ENCODE data around the gene EVX2.

Gene EVX2

DNA sequence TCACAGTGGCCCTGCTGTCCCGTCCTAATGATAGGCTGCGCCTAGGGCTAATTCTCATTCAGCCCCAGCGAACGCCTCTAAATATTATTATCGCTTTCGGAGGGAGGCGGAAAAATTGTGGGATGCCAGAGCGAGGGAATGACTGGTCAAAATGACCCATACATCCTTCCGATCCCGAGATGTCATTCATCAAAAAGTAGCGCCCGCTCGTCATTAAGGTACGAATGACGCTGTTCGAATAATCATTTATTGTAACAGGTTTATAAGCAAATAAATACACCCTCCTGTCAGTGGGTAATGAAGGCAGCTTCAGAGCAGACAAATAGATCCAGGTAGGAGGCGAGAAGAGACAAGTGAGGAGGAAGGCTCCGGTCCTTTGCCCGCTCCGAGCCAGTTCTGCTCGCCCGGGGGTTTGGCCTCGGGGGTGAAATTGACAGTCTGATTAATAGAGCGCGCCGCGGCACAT is at the start of gene EVX2:
TSS of gene EVX2 (minus strand) at position 167 of the 466 bp plus-strand sequence. CDS start 186 bp downstream, outside the sequence.
- TF ChIP-seq, protein P1, sequence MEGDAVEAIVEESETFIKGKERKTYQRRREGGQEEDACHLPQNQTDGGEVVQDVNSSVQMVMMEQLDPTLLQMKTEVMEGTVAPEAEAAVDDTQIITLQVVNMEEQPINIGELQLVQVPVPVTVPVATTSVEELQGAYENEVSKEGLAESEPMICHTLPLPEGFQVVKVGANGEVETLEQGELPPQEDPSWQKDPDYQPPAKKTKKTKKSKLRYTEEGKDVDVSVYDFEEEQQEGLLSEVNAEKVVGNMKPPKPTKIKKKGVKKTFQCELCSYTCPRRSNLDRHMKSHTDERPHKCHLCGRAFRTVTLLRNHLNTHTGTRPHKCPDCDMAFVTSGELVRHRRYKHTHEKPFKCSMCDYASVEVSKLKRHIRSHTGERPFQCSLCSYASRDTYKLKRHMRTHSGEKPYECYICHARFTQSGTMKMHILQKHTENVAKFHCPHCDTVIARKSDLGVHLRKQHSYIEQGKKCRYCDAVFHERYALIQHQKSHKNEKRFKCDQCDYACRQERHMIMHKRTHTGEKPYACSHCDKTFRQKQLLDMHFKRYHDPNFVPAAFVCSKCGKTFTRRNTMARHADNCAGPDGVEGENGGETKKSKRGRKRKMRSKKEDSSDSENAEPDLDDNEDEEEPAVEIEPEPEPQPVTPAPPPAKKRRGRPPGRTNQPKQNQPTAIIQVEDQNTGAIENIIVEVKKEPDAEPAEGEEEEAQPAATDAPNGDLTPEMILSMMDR (IDR thresholded peaks at IDR 0.05; ENCODE audit: insufficient read depth, low read depth, low read length, missing control alignments): no peak
- H3K4me3 ChIP-seq (ENCODE audit: low read length): no peak within 1 kb of the TSS
- no peak for DNase-seq (ENCODE audit: low read depth)

DNA sequence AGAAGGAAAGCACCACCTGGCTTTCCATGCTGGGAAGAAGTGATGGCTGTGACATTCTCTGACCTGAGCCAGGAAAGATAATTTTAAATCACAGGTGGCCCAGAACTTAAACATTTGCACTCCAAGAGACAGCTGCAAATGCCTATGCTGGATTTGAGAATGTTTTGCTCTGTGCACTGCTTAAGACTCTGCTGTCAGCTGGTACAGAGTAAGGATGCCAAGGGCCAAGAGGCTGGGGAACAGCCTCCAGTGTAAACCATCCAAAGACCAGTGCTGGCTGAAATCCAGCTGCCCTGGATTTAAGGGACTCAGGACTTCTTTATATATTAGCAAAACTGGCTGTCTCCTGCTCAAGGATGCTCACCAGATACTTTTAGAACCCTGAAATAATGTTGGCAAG is 49.6 kb upstream of the EVX2 start:
- H3K4me3 ChIP-seq (ENCODE audit: low read length): no peak overlapping the region
- no peak for DNase-seq (ENCODE audit: low read depth)
- TF ChIP-seq, protein P1 (IDR thresholded peaks at IDR 0.05; ENCODE audit: insufficient read depth, low read depth, low read length, missing control alignments): no peak

DNA sequence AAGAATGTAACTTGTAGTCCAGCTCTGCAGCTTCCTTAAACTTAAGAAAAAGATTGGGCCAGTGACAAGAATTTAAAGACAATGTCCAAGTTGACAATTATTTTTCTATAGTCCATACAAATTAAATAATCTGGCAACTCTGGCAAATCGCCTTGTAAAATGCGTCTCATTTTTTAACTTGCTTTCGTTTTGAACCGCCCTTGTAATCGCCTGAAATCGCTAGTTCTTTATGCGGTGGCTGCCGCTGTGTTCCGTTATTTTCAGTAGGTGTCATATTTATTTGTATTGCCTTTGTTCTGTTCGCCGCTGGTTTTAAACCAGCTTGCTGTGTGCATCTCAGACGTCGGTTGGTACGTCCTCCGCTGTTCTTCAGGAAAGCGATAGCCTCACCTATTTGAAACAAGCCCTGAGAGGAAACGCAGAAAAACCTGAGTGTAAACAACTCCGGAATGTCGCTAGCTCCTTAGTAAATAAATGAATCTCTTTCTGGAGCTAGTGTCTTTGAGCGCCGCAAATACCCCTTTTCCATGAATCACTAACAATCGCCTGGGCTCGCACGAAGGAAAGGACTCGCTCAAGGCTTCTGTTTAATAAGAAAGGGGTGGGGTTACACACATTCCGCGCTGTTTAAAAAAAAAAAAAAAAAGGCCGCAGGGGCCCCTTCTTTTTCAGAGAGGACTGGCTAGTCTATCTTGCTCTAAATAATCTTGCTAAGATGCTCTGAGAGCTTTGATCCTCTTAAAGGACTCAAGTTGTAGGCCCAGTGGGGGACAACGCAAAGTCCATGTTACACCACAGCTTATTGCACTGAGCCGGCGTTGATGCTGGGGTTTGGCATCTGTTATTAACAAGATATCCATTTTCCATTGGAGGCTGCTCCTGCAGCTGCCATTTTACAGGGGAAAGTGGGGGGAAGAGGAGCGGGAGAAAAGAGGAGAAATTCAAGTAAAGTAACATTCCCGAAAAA is 48.7 kb upstream of the EVX2 start:
- DNase-seq (ENCODE audit: low read depth): no peak
- TF ChIP-seq, protein P1 (IDR thresholded peaks at IDR 0.05; ENCODE audit: insufficient read depth, low read depth, low read length, missing control alignments): no peak
- no peak overlapping the region for H3K4me3 ChIP-seq (ENCODE audit: low read length)

DNA sequence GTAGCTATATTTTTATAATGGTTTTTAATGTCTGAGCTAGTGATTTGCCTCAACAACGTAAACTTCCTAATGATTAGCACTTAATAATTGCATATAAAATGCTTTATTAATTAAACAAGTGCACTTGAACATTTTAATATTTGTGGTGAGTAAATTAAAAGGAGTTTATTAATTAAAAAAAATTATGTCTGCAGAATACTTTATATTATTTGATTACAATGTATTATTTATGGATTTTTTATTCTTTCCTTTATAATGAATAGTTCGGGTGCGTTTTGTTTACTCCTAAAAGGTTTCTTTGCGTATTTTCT is 48.0 kb upstream of the EVX2 start:
- TF ChIP-seq, protein P1 (IDR thresholded peaks at IDR 0.05; ENCODE audit: insufficient read depth, low read depth, low read length, missing control alignments): no peak
- no peak overlapping the region for H3K4me3 ChIP-seq (ENCODE audit: low read length)

DNA sequence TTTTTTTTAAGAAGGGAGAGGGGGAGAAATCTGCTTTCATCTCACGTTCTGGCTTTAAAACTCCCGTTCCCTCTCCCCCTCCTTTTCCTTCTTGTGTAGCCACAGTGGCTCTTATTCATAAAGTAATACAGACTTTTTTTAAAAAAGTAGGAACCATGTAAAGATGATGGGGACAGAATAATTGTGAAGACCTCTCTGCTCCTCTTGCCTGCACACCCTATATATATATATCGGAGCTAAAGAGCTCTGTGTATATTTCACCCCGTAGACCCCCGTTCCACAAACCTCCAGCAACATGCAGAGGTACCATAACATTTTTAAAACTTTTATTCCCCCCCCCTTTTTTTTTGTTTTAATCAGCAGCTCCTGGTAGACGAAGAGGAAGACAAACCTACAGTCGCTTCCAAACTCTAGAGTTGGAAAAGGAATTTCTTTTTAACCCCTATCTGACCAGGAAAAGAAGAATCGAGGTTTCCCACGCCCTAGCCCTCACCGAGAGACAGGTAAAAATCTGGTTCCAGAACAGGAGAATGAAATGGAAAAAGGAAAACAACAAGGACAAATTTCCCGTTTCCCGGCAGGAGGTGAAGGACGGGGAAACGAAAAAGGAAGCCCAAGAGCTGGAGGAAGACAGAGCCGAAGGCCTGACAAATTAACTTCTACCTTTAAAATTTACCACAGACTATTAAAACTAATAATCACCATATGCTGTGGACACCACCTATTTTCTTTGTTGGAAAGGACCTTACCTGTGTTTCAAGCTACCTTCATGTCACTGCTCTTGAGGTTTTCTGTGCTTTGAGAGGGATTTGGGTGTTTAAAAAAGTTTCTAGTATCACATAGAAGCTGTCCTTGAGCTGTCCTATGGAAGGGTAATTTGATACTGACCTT is 47.4 kb upstream of the EVX2 start:
- TF ChIP-seq, protein P1 (IDR thresholded peaks at IDR 0.05; ENCODE audit: insufficient read depth, low read depth, low read length, missing control alignments): no peak
- no peak for DNase-seq (ENCODE audit: low read depth)
- H3K4me3 ChIP-seq (ENCODE audit: low read length): no peak overlapping the region

More for the DNA sequence above, 48.0 kb upstream of the EVX2 start:
- DNase-seq (ENCODE audit: low read depth): no peak

DNA sequence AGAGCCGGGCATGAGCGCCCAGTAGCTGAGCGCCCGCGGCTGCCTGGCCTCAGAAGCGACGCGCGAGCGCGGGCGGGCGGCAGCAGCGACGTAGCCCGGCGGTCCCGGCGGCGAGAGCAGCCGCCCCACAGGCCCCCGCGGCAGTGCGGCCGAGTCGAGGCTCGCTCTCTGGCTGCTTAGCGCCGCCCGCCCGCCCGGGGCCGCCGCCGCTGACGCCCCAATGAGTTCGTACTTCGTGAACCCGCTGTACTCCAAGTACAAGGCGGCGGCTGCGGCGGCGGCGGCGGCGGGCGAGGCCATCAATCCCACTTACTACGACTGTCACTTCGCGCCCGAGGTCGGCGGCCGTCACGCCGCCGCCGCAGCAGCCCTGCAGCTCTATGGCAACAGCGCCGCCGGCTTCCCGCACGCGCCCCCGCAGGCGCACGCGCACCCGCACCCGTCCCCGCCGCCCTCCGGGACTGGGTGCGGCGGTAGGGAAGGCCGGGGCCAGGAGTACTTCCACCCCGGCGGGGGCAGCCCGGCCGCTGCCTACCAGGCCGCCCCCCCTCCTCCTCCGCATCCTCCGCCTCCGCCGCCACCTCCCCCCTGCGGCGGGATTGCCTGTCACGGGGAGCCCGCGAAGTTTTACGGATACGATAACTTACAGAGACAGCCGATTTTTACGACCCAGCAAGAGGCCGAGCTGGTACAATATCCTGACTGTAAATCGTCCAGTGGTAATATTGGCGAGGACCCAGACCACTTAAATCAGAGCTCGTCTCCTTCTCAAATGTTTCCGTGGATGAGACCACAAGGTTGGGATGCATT is 46.6 kb upstream of the EVX2 start:
- TF ChIP-seq, protein P1 (IDR thresholded peaks at IDR 0.05; ENCODE audit: insufficient read depth, low read depth, low read length, missing control alignments): no peak
- no peak overlapping the region for H3K4me3 ChIP-seq (ENCODE audit: low read length)
- DNase-seq (ENCODE audit: low read depth): peak; percentile 14
